AG09309 (cell line): ENCODE data around the gene LCNL1.

Source experiments
- DNase-seq: peaks from one replicate; pipeline ENCODE4 v3.0.0-alpha.2; 2010; ENCODE audit warnings: low read depth
- H3K4me3 ChIP-seq: 2 replicates; pipeline ENCODE4 v1.5.1; 2011; ENCODE audit warnings: mild to moderate bottlenecking, low read depth, low read length, moderate library complexity; ENCODE audit not compliant: control insufficient read depth
- CTCF ChIP-seq: IDR thresholded peaks from 2 replicates; pipeline ENCODE4 v1.5.1; 2011; ENCODE audit warnings: mild to moderate bottlenecking, low read depth, low read length, inconsistent platforms; ENCODE audit not compliant: insufficient read depth, control insufficient read depth; ENCODE audit errors: missing control alignments

LCNL1 gene

GRCh38 chr9:136982232-136983051, at the start of gene LCNL1:
Gene LCNL1, plus strand, starts transcription at chr9:136982993. Its CDS starts 594 bp downstream, at chr9:136983587.
- no peak for DNase-seq

GRCh38 chr9:136934277-136934676, 48.5 kb upstream of the LCNL1 start:
- H3K4me3 ChIP-seq, result no peak overlapping the region
- DNase-seq, result no peak
- no peak for TF ChIP-seq CTCF

More at GRCh38 chr9:136982232-136983051, at the start of gene LCNL1:
- TF ChIP-seq CTCF, result no peak
- no peak within 1 kb of the TSS for H3K4me3 ChIP-seq

- H3K4me3 ChIP-seq, result no peak overlapping the region
- TF ChIP-seq CTCF, result no peak
- no peak for DNase-seq
These were observed 47.1 kb upstream of the LCNL1 start for GRCh38 chr9:136935651-136936050.

- no peak for TF ChIP-seq CTCF
- DNase-seq, result no peak
- H3K4me3 ChIP-seq, result no peak overlapping the region
These were observed 46.1 kb upstream of the LCNL1 start for GRCh38 chr9:136936645-136937170.

GRCh38 chr9:136937186-136938001, 45.4 kb upstream of the LCNL1 start:
- TF ChIP-seq CTCF, result no peak
- DNase-seq, result no peak
- no peak overlapping the region for H3K4me3 ChIP-seq

- no peak overlapping the region for H3K4me3 ChIP-seq
- TF ChIP-seq CTCF, result no peak
- no peak for DNase-seq
These were observed 43.3 kb upstream of the LCNL1 start for GRCh38 chr9:136939431-136939995.
